Measurements from ENCODE around the gene MPP4.

DNA sequence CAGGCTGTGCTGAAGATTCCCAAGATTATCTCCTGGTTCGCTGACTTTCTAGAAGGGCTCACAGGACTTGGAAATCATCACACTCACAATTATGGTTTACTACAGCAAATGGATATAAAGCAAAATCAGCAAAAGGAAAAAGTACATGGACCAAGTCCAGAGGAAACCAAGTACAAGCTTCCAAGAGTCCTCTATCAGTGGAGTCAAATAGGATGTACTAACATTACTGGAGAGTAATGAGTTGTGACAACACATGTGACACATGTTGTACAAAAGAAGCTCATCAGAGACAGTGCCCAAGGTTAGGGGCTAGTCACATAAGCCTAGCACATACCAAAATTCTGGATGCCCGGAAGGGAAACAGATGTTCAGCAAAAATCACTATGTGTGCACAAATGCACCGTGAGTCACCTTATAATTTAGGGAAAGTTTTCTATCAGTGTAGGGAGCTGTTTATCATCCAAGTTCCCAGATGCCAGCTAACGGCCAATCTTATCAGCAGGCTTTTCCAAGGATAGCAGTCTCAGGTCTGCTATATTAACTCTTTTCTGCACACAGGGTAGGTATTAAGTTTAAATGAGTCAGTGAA is 64.7 kb downstream of the MPP4 start:
- TF ChIP-seq POLR2AphosphoS5 (IDR thresholded peaks at IDR 0.05; ENCODE audit: low read depth, low read length): no peak
- TF ChIP-seq, protein P1, sequence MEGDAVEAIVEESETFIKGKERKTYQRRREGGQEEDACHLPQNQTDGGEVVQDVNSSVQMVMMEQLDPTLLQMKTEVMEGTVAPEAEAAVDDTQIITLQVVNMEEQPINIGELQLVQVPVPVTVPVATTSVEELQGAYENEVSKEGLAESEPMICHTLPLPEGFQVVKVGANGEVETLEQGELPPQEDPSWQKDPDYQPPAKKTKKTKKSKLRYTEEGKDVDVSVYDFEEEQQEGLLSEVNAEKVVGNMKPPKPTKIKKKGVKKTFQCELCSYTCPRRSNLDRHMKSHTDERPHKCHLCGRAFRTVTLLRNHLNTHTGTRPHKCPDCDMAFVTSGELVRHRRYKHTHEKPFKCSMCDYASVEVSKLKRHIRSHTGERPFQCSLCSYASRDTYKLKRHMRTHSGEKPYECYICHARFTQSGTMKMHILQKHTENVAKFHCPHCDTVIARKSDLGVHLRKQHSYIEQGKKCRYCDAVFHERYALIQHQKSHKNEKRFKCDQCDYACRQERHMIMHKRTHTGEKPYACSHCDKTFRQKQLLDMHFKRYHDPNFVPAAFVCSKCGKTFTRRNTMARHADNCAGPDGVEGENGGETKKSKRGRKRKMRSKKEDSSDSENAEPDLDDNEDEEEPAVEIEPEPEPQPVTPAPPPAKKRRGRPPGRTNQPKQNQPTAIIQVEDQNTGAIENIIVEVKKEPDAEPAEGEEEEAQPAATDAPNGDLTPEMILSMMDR (IDR thresholded peaks at IDR 0.05): no peak
- TF ChIP-seq, protein P2, sequence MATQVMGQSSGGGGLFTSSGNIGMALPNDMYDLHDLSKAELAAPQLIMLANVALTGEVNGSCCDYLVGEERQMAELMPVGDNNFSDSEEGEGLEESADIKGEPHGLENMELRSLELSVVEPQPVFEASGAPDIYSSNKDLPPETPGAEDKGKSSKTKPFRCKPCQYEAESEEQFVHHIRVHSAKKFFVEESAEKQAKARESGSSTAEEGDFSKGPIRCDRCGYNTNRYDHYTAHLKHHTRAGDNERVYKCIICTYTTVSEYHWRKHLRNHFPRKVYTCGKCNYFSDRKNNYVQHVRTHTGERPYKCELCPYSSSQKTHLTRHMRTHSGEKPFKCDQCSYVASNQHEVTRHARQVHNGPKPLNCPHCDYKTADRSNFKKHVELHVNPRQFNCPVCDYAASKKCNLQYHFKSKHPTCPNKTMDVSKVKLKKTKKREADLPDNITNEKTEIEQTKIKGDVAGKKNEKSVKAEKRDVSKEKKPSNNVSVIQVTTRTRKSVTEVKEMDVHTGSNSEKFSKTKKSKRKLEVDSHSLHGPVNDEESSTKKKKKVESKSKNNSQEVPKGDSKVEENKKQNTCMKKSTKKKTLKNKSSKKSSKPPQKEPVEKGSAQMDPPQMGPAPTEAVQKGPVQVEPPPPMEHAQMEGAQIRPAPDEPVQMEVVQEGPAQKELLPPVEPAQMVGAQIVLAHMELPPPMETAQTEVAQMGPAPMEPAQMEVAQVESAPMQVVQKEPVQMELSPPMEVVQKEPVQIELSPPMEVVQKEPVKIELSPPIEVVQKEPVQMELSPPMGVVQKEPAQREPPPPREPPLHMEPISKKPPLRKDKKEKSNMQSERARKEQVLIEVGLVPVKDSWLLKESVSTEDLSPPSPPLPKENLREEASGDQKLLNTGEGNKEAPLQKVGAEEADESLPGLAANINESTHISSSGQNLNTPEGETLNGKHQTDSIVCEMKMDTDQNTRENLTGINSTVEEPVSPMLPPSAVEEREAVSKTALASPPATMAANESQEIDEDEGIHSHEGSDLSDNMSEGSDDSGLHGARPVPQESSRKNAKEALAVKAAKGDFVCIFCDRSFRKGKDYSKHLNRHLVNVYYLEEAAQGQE (IDR thresholded peaks at IDR 0.05; ENCODE audit: insufficient read depth in 1 of 2, low read depth in 2 of 2, low read length in 1 of 2): no peak
- no peak for TF ChIP-seq SIN3A (IDR thresholded peaks at IDR 0.05; ENCODE audit: borderline replicate concordance, insufficient read depth, low read depth, low read length)
- TF ChIP-seq TCF7L2 (IDR thresholded peaks at IDR 0.05; ENCODE audit: low read depth, low read length): no peak
